Measurements from ENCODE around the gene GALNT6.

The GALNT6 gene

GRCh38 chr12:51391283-51392123 is at the start of gene GALNT6:
Gene GALNT6 (minus strand): TSS chr12:51391406. CDS start chr12:51379781, 11,625 bp downstream.
- DNase-seq = peak; percentile 41

- no peak for DNase-seq
These were observed 48.1 kb upstream of the GALNT6 start for GRCh38 chr12:51439330-51439729.

- DNase-seq = no peak
These were observed 46.2 kb upstream of the GALNT6 start for GRCh38 chr12:51437431-51437830.

GRCh38 chr12:51434305-51434704 is 43.1 kb upstream of the GALNT6 start:
- DNase-seq = no peak

- no peak for DNase-seq
These were observed 41.7 kb upstream of the GALNT6 start for GRCh38 chr12:51432921-51433320.

GRCh38 chr12:51430196-51430895 is 39.1 kb upstream of the GALNT6 start:
- no peak for DNase-seq

- DNase-seq = no peak
These were observed 38.5 kb upstream of the GALNT6 start for GRCh38 chr12:51429700-51430099.

GRCh38 chr12:51428256-51428655 is 37.0 kb upstream of the GALNT6 start:
- no peak for DNase-seq

- peak; percentile 90 for DNase-seq
These were observed 33.7 kb upstream of the GALNT6 start, which contains the start of gene SLC4A8 for GRCh38 chr12:51424662-51425539. Gene SLC4A8 (plus strand): TSS chr12:51424831. CDS start chr12:51424988, 157 bp downstream.

- no peak for DNase-seq
These were observed 33.0 kb upstream of the GALNT6 start for GRCh38 chr12:51424094-51424661.

GRCh38 chr12:51421266-51421884 is 30.2 kb upstream of the GALNT6 start:
- peak; percentile 76 for DNase-seq

GRCh38 chr12:51419425-51420193 is 28.4 kb upstream of the GALNT6 start:
- no peak for DNase-seq

GRCh38 chr12:51417826-51418225 is 26.6 kb upstream of the GALNT6 start:
- DNase-seq = no peak

- DNase-seq = no peak
These were observed 24.7 kb upstream of the GALNT6 start for GRCh38 chr12:51415931-51416330.

GRCh38 chr12:51413791-51414190 is 22.6 kb upstream of the GALNT6 start:
- DNase-seq = no peak

- DNase-seq = no peak
These were observed 21.9 kb upstream of the GALNT6 start for GRCh38 chr12:51413149-51413548.

- no peak for DNase-seq
These were observed 18.6 kb upstream of the GALNT6 start for GRCh38 chr12:51409846-51410245.

- no peak for DNase-seq
These were observed 16.4 kb upstream of the GALNT6 start for GRCh38 chr12:51407604-51408003.

GRCh38 chr12:51406859-51407258 is 15.7 kb upstream of the GALNT6 start:
- no peak for DNase-seq

- no peak for DNase-seq
These were observed 15.1 kb upstream of the GALNT6 start for GRCh38 chr12:51406290-51406689.

- no peak for DNase-seq
These were observed 14.6 kb upstream of the GALNT6 start for GRCh38 chr12:51405801-51406207.

Data from EL (cell line).